DMS114 treated with DMSO at 0.1 percent for 48 hours (cell line): ENCODE data around the gene CD1E.
"Not testable (repeated sequence)": the region's sequence is repeated elsewhere in the genome, so short reads cannot be mapped to it uniquely, and the experiment has no call there.

Experiments
- DNase-seq: peaks from one replicate; lab custom pipeline; 2025; ENCODE audit not compliant: unreplicated experiment; lab: John Stamatoyannopoulos, UW

Gene CD1E

GRCh38 chr1:158362482-158362881 is 8.8 kb downstream of the CD1E start:
- no peak for DNase-seq

DNA sequence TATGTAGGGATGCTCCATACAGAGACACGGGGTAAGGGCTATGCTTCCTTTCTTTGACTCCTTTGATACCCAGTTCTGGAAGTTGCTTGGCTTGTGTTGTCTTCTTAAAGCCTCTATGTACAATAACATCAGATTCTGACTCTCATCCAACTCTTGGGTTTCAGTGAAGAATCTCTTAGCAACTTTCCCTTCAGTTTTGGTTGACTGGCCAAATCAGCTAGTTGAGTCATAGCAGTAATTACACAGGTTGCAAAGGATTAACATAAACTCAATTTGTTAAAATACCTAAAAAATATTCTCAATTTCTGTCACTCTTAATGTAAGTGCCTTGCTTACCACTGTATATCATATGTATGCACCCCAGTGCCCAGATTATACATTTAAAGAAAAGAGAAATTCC is 9.2 kb downstream of the CD1E start:
- no peak for DNase-seq

GRCh38 chr1:158366783-158367182 is 13.1 kb downstream of the CD1E start:
- DNase-seq = no peak

- DNase-seq = no peak
These were observed 17.7 kb downstream of the CD1E start for GRCh38 chr1:158371188-158371953.

- not testable (repeated sequence) for DNase-seq
These were observed 20.4 kb downstream of the CD1E start for GRCh38 chr1:158374101-158374500.

- DNase-seq = no peak
These were observed 21.2 kb downstream of the CD1E start for GRCh38 chr1:158374860-158375259.

- DNase-seq = no peak
These were observed 36.6 kb downstream of the CD1E start for GRCh38 chr1:158390331-158390730.

DNA sequence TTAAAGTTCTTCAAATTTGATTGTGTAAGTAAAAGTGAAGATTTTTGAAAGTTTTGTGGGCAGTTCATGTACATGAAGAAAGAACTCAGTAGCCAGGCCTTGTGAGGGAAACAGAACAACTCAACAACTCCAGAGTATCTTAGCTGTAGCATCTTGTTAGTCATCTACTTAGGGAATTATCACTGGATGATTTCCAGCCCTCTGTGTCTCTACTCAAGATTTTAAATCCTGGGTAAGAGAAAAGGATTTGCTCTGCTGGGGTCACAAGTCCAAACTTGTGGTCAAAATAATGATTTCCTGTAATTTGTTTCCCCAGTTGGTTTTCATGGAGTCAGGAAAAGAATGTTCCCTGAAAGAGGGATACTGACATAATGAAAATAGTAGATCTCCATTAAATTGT is 37.4 kb downstream of the CD1E start:
- no peak for DNase-seq

- DNase-seq = no peak
These were observed 39.8 kb downstream of the CD1E start for GRCh38 chr1:158393476-158393875.

- DNase-seq = no peak
These were observed 43.0 kb downstream of the CD1E start for GRCh38 chr1:158396646-158397045.

DNA sequence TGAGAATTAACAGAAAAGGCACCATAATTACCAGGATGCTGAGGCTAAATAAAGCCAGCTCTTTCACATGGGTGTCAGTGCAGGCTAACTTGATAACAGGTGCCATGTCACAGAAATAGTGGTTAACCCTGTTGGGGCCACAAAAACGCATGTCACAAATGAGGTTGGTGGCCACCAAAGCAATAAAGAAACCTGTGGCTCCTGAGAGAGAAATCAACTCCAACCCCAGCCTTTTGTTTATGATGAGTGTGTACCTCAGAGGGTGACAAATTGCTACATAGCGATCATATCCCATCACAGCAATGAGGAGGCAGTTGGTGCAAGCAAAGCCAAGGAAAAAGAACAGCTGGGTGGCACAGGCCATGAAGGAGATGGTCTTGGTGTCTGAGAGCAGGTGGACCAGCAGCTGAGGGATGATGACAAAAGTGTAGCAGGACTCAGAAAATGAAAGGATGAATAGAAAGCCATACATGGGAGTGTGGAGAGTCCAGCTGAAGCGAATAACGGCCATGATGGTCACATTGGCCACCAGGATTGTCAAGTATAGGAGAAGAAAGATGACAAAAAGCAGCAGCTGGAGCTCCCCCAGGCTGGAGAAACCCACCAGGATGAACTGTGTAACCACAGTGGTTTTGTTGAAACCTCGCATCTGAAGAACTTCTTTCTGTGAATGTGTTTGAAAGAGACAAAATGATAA is 45.3 kb downstream of the CD1E start, which contains the start of gene OR10T2:
TSS of gene OR10T2 (minus strand) at position 649 of the 697 bp plus-strand sequence. CDS start at position 649, 0 bp downstream.
- no peak for DNase-seq

- no peak for DNase-seq
These were observed 47.2 kb downstream of the CD1E start for GRCh38 chr1:158400871-158401270.

GRCh38 chr1:158407092-158407491 is 53.4 kb downstream of the CD1E start:
- no peak for DNase-seq
